Right hindlimb (tissue), 1 donor: ENCODE data around the gene TCF3.
"Not testable (repeated sequence)": the region's sequence is repeated elsewhere in the genome, so short reads cannot be mapped to it uniquely, and the experiment has no call there.

Source experiments
- DNase-seq: peaks from one replicate; pipeline ENCODE4 v3.0.0-alpha.2; 2018

The TCF3 gene

DNA sequence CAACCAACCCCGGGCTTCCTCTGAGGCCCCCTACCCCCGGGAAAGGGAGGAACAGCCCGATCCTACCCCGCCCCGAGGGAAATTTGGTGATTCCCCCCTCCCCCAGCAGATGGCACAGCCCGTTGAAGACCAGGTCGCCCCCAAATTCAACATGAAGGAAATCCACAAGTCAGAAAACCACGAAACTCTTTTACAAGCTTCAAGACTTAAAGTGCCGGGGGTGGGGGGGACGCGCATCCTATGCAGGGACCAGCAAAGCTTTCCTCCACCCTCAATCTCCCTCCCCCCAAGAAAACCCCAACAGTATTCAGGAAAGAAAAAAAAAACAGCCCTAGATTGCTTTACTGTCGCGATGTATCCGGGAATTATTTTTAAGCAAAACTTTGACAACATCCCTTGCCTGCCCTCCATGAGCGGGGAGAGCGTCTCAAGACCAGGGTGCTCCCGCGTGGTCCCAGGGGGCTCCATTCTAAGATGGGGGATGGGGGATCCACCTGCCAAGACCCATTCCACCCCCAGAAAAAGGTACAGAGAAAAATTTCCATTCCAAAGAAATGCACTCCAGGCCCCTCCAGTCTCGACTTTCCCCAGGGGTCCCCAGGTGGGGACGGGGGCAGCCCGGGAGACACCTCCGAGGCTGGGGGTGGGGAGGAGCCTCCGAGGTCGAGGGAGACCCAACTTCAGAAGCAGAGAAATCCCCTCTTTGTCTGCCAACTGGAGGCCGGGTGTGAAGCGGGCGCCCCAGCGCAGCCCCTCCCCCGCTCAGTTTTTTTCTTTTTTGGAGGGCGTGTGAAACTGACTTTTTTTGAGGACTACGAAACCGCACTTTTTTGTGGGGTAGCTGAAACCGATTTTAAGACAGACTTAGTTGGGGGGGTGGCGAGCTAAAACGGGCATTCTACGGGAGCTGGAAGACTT, 1.5 kb downstream of the TCF3 start:
- DNase-seq: peak; percentile 65

DNA sequence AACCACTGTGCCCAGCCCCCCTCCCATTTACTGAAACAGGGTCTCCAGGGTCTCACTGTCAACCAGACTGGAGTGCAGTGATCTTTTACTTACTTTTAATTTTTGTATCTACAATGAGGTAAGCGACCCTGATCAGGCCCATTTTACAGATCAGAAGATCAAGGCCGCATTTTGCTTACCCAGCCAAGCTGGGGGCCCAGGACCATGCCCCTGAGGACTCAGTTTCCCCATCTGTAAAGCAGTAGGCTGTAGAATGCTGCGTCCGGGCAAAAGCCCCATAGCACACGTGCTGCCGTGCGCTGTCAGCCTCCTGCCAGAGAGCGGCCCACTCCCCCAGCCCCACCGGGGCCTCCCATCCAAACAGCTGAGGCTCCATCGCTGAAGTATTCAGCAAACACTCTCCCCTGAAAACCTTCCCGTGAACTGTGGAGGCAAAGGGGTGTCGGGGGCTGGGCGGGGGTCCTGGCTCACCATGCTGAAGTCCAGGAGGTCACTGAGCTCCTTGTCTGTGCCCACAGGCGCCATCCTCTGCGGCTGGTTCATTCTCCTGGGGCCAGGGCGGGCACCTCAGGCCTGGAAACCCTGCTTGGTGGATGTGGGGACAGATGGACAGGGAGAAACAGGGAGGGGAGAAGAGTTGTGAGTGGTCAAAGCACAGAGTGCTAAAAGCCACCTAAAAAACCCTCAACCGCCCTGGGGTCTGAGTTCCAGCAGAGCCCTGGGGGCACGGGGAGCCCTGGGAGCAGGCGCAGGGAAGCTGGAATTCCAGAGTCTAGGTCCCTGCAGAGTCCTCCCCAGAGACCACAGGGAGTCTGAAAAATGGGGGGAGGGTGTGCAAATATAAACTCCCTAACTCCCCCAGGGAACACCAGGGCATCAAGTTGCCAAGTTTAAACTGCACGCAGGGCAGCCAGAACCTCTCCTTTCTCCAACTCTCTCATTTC, 2.4 kb downstream of the TCF3 start:
- no peak for DNase-seq

DNA sequence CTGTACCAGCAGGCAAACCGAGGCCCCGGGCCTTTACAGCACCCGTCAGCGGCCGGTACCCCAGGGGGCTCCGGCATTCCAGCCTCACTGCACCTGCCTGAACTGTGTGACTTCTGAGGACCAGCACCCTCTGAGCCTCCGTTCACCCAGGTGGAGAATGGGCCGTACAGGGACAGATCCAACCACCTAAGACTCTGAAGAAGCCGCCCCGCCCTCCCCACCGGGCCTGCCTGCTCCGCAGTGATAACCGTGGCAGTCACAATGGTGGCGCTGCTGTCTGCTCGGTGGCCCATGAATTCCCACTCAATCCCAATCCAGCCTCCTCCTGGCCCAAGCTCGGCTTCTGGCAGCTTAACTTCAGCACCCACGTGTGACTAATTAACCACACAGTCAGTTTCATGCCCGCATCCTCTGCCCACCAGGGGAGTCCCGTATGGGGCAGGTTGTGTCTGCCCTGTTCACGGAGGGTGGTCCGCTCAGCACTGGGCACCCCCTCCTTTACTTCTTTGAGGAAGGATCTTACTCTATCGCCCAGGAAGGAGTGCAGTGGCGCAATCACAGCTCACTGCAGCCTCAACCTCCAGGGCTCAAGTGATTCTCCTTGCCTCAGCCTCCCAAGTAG, 3.4 kb downstream of the TCF3 start:
- DNase-seq: no peak

DNA sequence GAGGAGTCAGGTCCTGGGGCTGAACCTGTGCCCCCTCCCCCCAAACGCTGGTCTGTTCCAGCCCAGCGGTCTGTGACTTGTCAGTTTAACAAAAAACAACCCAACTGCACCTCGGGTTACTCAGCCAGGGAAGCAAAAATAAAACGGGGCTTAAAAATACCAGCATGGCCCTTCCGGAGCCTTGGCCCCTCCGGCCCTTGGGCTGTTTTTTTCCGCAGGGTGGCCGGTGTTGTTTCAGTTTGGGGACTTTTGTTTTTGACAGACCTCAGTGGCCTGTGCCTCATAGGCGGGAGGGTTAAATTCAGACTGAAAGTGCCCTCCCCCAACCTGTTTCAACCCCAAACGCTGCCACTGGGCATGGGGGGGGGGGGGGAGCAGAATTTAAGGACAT, 4.0 kb downstream of the TCF3 start:
- DNase-seq: no peak

DNA sequence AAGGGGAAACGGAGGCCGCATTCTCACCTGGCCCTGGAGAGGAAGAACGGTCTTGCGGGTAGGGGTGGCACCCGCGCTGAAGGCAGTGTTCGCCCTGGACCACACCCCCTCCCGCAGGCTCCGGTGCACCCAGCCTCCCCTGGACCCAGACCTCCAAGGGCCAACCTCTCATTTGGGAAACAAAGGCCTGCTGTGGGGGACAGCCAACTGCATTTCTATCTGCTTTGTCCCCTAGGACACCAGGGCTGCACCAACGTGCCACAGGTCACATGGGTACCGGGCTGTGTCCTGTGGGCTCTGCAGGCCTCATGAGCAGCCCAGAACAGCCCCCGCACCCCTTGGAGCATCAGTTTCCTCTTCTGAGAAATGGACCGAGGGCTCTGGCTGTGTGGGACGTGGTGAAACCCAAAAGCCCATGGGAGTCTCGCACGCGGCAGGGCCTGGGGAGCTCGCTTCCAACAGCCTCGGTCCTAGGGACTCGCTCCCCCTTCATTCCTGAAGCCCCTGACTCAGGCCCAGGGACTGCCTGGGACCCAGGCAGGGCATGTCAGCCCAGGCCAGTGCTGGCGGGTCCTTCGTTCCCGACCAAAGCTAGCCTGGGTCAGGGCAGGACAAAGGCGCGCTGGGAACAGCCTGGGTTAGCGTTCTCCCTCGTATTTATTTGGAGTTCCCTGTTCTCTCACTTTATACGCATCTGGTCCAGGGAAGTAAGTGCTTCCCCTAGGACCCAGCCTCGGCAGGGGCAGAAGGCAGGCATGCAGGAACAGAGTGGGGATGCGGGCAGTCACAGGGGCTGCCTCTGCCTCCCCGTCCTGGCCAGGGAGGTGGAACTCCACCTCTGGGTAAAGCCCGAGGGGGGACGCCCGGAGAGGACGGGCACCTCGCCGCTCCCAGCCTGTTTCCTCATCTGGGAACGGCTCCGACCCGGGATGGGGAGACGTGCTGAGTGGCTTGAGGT, 4.6 kb downstream of the TCF3 start:
- DNase-seq: no peak

DNA sequence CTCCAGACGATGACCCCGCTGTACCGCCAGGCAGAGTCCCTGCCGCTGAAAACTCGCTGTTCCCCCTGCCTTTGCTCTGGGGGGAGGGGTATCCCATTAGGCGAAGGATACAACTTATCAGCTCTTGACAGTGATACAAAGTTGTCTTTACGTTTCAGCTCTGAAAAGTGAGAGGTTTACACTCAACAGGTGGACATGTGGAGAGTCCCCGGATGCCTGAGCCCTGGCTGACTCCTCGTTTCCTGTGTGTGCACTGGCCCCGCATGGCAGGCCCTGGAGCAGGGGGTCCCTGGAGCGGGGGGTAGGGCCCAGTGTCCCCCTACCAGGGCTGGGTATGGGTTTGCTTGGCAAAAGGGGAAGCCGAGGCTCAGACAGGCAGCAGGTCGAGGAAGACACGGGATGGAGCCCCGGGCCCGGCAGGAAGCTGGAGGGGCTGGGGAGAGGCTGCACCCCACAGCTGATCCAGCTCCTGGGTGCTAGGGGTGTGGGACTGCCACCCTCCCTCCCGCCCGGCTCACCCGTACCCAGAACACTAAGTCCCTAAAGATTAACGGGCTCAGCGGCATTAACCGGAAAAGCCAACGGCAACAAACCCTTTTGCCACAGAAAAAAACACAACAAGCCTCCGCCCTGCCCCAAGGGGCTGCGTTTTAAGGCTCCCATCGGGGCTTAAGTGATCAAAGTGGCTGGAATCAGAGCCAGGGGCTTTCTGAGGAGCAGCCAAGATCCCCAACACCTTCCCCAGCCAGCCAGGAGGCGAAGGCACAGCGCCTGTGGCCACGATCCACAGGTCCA, 5.6 kb downstream of the TCF3 start:
- DNase-seq: no peak

DNA sequence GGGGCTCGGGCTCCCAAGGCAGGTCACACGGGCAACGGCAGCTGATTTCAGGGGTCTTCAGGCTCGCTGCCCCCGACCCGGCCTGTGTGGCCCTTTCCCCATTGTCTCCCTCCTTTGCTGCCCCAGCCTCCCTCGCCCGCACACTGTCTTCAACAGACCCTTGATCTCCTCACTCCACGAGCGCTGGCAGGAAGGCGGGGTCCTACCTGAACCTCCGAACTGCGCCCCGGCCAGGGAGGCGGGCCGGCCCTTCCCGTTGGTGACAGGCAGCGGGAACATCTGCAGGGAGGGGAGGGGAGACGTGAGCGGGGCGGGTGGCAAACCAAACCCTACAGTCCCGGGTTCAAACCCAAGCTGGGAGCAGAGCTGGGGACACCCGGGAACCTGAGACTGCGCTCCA, 6.3 kb downstream of the TCF3 start:
- DNase-seq: no peak

DNA sequence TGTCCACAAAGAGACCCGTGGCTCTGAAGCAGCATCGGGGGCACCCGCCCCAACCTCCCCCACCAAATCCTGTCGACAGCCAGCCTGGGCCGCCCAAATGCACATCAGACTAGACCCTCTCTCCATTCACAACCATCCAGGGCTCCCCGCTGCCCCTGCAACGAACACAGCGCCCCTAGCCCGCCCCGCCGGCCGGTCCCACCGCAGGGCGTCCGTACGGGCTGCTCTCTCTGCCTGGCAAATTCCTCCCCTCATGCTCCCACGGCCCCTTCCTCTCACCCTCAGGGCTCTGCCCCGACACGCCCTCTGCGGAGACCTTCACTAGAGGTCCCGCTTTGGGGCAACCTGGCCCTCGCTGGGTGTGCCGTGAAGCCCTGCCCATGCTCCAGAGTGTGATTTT, 7.1 kb downstream of the TCF3 start:
- DNase-seq: no peak

DNA sequence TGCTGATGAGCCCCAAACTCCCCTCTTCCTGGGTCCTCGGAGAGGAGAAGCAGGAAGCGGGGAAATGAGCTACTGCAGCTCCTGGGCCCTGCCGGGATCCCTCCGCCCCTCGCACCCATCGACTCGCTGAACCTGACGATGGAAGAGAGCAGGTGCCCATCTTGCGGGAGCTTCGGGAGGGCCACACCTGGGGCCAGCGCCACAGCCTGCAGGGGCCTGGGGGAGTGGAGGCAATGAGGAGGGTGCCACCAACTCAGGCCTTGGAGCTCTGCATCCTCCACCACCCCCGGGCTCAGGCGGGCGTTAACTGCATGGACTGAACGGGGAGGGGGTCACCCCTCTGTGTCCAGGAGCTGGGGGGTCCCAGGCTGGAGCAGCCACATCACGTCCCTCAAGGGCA, 8.3 kb downstream of the TCF3 start:
- DNase-seq: no peak

DNA sequence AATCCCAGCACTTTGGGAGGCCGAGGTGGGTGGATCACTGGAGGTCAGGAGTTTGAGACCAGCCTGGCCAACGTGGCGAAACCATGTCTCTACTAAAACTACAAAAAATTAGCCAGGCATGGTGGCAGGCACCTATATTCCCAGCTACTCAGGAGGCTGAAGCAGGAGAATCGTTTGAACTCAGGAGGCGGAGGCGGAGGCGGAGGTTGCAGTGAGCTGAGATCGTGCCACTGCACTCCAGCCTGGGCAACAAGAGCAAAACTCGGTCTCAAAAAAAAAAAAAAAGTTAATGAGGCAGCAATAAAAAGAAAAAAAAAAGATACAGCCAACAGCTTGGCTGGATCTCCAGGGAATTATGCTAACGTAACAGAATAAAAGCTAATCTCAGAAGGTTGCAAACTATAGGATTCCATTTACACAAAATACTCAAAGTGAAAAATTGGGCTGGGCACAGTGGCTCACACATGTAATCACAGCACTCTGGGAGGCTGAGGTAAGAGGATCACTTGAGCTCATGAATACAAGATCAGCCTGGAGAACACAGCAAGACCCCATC, 11.4 kb downstream of the TCF3 start:
- not testable (repeated sequence) for DNase-seq

DNA sequence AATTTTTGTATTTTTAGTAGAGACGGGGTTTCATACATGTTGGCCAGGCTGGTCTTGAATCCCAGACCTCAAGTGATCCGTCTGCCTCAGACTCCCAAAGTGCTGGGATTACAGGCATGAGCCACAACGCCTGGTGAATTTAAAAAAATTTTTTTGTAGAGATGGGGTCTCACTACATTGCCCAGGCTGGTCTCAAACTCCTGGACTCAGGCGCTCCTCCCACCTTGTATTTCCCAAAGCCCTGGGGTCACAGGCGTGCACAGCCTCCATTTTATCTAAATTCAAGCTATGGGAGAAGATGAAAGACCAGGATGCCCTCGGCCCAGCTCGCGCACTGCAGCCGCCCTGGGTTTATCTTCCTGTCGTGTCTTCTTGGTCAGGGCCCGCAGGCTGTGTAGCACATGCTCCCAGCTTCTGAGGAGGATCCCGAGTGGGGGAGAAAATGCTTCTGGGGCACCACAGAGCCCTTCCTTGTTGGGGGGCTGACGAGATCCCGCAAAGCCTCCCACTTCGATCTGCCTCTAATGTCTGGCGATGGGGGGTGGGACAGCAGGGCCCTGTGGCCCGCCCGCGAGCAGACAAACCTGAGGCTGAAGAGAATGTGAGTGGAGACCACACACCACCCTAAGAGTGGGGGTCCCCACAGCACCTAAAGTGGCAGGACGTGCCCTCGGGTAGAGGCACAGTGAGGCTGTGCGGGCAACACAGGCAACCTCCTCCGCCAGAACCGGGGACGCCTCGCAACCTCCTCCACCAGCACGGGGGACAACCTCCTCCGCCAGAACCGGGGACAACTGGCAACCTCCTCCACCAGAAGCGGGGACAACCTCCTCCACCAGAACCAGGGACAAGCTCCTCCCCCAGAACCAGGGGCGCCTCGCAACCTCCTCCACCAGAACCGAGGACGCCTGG, 15.8 kb downstream of the TCF3 start:
- no peak for DNase-seq

DNA sequence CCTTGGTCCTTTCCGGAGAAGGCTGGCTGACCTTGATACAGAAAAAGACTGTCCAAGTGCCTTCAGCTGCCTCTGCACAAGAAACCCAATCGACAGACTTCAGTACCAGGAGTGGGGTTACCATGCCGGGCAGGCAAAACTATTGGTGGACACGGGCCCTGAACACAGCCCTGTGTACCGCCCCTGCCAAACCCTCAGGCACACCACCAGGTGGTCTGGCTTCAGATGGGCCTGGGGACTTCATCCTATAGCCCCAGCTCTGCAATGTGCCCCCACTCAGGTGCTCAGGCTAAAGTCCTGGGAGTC, 17.5 kb downstream of the TCF3 start:
- DNase-seq: no peak

DNA sequence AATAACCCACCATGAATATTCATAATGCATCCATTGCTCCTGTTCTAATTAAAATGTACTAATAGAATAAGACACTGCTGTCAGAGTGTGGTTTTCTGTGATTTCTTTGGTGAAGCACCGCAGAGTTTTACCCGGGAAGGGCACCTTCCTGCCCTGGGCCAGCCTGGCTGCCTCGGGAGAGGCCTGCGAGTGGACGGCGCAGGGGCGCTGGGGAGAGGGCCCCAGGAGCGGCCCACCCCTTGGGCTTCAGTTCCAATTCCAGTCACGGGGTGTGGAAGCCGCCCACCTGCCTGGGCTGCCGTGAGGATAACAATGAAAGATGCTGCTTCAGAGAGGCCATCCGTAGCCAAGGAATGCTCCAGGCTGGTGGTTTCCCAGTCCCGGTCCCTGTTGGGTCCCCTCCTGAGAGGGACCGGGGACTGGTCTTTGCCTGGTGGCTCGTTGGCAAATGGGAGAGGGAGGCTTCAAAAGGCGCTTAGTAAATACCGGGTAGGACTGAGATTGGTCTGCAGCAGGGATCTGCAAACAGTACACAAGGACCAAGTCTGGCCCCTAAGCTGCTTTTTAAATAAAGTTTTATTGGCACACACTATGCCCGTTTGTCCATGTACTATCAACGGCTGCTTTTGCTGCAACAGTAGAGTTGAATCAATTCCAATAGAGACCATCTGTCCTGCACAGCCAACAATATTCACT, 18.0 kb downstream of the TCF3 start:
- no peak for DNase-seq

DNA sequence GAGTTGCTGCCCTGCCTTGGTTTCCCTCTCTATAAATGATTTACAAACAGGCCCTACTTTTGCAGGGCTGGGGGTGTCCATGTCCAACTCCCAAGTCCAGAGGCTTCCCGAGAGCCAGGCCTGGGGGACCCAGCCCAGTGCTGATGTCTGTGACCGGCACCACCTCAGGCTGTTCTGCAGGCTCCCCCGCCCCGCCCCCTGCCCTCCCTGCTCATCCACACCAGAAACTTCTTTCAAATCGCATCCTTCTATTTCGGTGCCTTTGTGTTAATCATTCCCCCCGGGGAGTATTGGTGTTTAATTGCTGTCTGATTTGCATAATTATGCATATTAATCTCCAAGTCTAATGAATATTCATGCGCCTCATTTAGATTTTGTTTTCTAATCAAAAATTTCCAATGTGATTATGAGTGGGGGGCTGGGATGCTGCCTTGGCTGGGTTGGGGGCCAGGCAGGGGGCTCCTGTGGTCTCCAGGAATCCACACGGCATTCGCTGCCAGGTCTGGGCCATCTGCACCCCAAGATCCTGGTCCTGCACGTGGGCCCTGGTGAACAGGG, 19.1 kb downstream of the TCF3 start:
- no peak for DNase-seq

DNA sequence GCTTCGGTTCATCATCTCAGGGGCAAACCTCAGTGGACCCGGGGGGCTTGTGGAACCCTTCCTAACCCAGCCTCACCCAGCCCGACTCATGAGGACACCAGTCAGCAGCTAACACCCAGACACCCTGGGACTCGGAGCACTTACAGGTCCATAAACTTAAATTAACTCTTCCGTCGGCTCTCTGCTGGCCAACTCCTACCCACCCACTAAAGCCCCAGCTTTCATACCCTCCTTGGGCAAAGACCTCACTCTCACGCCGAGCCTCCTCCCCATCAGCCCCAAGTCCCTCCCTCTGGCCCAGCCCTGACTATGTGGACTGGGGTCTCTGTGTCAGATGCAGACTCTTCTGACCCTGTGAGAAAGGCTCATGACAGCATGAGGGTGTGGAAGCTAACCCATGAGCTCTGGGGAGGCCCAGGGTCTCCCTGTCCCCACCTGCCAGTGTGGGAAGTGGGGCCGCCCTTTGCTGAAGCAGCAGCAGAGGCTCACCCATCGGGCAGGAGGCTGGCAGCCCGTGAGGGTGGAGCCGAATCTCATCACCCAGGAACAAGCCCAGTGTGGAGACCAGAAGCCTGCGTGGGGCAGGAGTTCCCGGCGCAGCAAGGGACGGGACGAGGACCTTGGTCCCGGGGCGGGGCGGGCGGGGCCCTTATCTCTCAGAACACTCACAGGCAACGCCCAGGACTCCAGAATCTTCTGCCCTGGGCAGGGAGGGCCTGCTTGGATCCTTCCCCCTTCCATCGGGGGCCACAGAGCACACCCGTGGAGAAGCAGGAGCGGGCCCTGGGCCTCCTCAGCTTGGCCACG, 19.8 kb downstream of the TCF3 start:
- no peak for DNase-seq

DNA sequence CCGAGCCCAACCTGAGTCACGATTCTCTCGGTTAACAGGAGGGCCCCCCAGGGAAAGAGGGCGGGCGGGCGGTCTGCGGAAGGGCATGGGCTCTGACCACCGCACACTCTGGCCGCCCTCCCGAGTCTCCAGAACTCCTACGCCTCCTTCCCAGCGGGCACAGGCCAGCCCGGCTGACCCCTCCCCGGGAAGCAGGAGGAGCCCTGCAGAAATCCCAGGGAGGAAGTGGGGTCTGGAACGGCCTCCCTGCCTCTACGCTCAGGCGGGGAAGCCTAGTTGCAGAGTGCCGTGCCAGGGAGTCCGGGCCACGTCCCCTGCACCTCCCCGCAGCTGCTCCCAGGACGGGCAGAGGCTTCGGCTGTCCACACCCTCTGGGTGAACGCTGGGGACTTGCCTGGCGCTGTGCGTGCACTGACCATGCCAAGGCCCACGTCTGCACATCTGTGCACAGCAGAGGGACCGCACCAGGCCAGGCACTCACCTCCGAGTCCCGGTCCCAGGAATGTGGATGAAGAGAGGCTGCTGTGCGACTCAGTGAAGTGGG, 20.8 kb downstream of the TCF3 start:
- DNase-seq: no peak

DNA sequence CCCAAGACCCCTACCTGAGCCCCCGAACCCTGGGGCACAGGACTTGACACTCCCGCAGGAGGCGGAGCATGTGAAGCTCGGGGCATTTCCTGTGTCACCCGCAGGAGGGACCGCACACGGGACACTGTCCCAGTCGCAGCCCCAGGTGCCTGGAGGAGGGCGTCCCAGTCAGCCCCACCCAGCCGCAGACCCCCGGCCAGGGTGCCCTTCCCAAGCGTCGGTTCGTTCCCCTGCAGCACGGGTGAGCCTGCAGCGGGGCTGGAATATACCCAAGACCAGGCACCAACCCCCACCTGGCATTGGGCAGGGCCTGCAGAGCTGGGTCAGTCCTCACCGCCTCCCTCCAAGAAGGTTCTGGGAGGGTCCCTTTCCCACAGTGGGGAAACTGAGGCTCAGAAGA, 21.6 kb downstream of the TCF3 start:
- DNase-seq: no peak

DNA sequence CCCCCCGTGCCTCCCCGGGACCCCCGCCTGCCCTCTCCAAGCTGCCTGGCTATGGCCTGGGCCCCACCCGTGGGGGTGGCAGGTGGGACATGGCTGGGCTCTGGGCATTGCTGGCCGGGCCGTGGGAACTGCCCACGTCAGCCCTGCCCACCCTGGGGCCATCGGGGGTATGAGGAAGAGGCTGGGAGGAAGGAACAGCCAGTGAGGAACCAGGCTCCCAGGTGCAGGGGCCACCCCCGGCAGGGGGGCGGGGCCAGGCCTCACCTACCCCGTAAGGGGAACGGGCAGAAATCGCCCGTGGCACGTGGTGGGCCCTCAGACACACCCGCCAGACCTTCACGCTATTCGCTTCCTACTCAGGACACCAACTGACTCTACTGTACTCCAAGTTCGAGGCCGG, 22.4 kb downstream of the TCF3 start:
- DNase-seq: no peak
